Esophagus squamous epithelium (tissue), 5 donors: ENCODE results near the gene MGST2. TPM values are rescaled to one million over a fixed set of nuclear protein-coding genes. Genes with fewer than 3 reads are reported as not detected.

Experiments used
- DNase-seq: peaks from one replicate; lab custom pipeline; 2025; lab: John Stamatoyannopoulos, UW
- H3K27ac ChIP-seq, 4 donors: fragments of 200-600 bp; sonication (generic); one replicate each; pipeline ENCODE4 v1.5.1; 2016 to 2019; ENCODE audit warnings: mild to moderate bottlenecking in 1 of 4
- H3K27me3 ChIP-seq, 4 donors: fragments of 200-600 bp; sonication (generic); 1 replicate in 3 of 4; 2 replicates in 1 of 4; pipeline versions ENCODE4 v1.5.1 to v1.6.0; 2017 to 2021; ENCODE audit warnings: antibody characterized with exemption in 1 of 4
- H3K36me3 ChIP-seq, 3 donors: fragments of 200-600 bp; sonication (generic); one replicate each; pipeline ENCODE4 v1.5.1; 2016 to 2019
- H3K4me1 ChIP-seq, 3 donors: fragments of 200-600 bp; sonication (generic); one replicate each; pipeline ENCODE4 v1.5.1; 2017 to 2019
- H3K4me3 ChIP-seq, 4 donors: fragments of 200-600 bp; sonication (generic); 1 replicate in 3 of 4; 2 replicates in 1 of 4; pipeline ENCODE4 v1.5.1; 2016 to 2019; ENCODE audit warnings: mild to moderate bottlenecking in 2 of 4, moderate library complexity in 1 of 4
- H3K9me3 ChIP-seq, 3 donors: fragments of 200-600 bp; sonication (generic); one replicate each; pipeline ENCODE4 v1.5.1; 2016 to 2019
- CTCF ChIP-seq, 6 experiments: fragments of 450-650 bp in 4 of 6; fragments of 200-600 bp in 2 of 6; sonication (generic) in 2 of 6; IDR thresholded peaks; one replicate each; pipeline ENCODE4 v1.5.1; 2016 to 2019; ENCODE audit warnings: antibody characterized with exemption in 6 of 6, mild to moderate bottlenecking in 4 of 6, moderate library complexity in 4 of 6
- POLR2A ChIP-seq, 4 donors: fragments of 450-650 bp; IDR thresholded peaks; one replicate each; pipeline ENCODE4 v1.6.1; 2017; ENCODE audit warnings: antibody characterized with exemption in 4 of 4, mild to moderate bottlenecking in 4 of 4, moderate library complexity in 3 of 4
- WGBS, 2 donors: methylation state at CpG; one replicate each; pipeline ENCODE4 v1.1.5; 2018; 5-methylcytosine and 5-hydroxymethylcytosine counted together
- intact Hi-C: fragments of 100-400 bp; cut with DNase I; formaldehyde crosslinking; loops from one replicate; pipeline ENCODE4 v1.15.0; 2022
- total RNA-seq, 4 donors: library from RNA; depleted of rRNA; stranded (reverse); fragments of >200 nt; gene quantifications; one replicate each; pipeline ENCODE4 v1.1.0, GENCODE V29; 2016
- donor health status: DM: yes; HTN: yes; CAD: no.

Gene MGST2
- total RNA-seq, 4 donors from 2014 or later: 105 to 209 (median 158) TPM

- Histone ChIP-seq H3K4me3 (no peak overlapping the region), H3K9me3 (no peaks in the 10 kb centered on the region), H3K27ac (no peak overlapping the region), H3K36me3 (no peaks in the 10 kb centered on the region), H3K4me1 (peaks cover 0 to 34% (median 22%) of the 10 kb centered on the region in 3 donors), H3K27me3 (no peaks in the 10 kb centered on the region)
- no peak for TF ChIP-seq POLR2A (IDR thresholded peaks at IDR 0.05)
- TF ChIP-seq CTCF (IDR thresholded peaks at IDR 0.05): no peak
- no peak for DNase-seq
- 88 to 92% methylated on average over 6 of the region's 6 CpGs for WGBS, 2 donors
- intact Hi-C loops: no loop called here
Measured at GRCh38 chr4:139745111-139745639, 79.6 kb downstream of the MGST2 start.

DNA sequence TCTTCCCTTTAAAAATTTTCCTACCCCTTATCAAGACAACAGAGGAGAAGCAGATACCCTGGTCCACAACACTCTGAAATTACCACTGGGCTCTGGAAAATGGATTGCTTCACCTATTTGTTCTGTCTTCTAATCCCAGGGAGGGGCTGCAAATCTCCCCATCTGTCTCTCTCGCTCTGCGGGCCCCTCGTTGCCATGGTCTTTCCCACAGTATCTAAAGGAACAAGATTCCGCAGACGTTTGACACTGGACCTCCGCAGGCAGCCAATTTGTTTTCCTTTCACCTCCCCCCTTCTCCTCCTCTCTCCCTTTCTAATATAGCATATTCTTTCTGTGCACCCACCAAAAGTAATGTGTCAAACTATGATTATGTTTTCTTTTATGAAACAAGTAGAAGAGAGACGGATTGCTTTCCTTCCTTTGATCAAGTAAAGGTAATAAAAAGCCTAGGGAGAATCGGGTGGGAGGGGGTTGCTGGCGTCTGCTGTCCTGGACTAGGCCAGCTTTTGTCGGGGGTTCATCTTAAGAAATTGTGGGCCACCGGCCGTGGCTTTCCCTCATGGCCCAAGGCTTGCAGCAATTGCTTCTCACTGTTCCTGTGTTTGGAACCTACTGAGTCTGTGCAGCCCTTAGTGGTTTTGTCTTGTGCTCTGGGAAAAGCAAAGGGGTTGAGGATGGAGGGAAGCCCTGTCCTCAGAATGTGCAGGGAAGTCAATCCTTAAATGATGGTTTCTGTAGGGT, 81.0 kb downstream of the MGST2 start:
- Histone ChIP-seq H3K27me3 (no peaks in the 10 kb centered on the region), H3K4me1 (peaks cover 0 to 19% (median 9%) of the 10 kb centered on the region in 3 donors), H3K4me3 (no peak overlapping the region), H3K27ac (no peak overlapping the region), H3K9me3 (no peaks in the 10 kb centered on the region), H3K36me3 (no peaks in the 10 kb centered on the region)
- whole genome bisulfite sequencing, 2 donors: 82 to 83% methylated on average over 12 of the region's 12 CpGs
- intact Hi-C loops: no loop called here
- DNase-seq: no peak
- no peak for TF ChIP-seq CTCF (IDR thresholded peaks at IDR 0.05)

GRCh38 chr4:139749338-139749737, 83.7 kb downstream of the MGST2 start:
- Histone ChIP-seq H3K4me1 (no peaks in the 10 kb centered on the region), H3K9me3 (no peaks in the 10 kb centered on the region), H3K27ac (no peak overlapping the region), H3K4me3 (no peak overlapping the region), H3K36me3 (no peaks in the 10 kb centered on the region), H3K27me3 (no peaks in the 10 kb centered on the region)
- intact Hi-C loops: no loop called here
- 72 to 74% methylated on average over 6 of the region's 6 CpGs for WGBS, 2 donors
- TF ChIP-seq CTCF (IDR thresholded peaks at IDR 0.05) (no peak), POLR2A (IDR thresholded peaks at IDR 0.05) (no peak)
- no peak for DNase-seq

DNA sequence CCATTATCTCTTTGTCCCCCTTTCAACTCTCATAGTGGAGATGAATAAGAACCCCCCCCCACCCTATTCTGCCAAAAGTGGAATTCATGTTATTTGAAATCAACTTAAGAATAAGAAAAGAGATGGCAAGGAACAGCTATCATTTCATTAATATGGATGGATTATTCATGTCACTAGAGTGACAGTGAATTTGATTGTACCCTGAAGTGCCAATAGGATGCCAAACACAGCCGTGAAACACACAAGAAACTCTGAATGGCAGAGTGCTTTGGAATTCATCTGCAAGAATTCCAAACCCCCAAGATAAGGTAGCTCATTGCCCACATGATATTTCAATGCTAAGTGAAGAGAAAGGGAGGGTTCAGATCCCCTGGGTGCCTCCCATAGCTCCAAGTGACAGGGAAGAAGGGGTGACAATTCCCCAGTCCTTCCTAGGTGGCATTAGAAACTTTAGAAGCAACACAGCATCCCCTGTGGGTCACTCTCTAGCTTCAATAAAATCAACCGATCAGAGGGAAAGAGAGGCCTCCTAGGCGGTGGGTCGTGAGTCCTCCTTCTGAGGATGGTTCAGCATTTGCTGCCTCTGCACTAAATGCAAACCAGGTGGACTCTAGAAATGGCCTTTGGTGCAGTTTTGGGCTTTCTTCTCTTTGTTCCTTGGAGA, 84.3 kb downstream of the MGST2 start:
- Histone ChIP-seq H3K9me3 (no peaks in the 10 kb centered on the region), H3K27ac (no peak overlapping the region), H3K4me1 (no peaks in the 10 kb centered on the region), H3K27me3 (no peaks in the 10 kb centered on the region), H3K36me3 (no peaks in the 10 kb centered on the region), H3K4me3 (no peak overlapping the region)
- WGBS, 2 donors: 88 to 91% methylated on average over 4 of the region's 4 CpGs
- intact Hi-C loops: no loop called here
- TF ChIP-seq POLR2A (IDR thresholded peaks at IDR 0.05) (no peak), CTCF (IDR thresholded peaks at IDR 0.05) (no peak)
- DNase-seq: no peak

GRCh38 chr4:139753686-139754085, 88.1 kb downstream of the MGST2 start:
- 91 to 97% methylated on average over 3 of the region's 3 CpGs for WGBS, 2 donors
- H3K4me1 ChIP-seq: no peaks in the 10 kb centered on the region
- intact Hi-C loops: no loop called here

More at GRCh38 chr4:139753686-139754085, 88.1 kb downstream of the MGST2 start:
- DNase-seq: no peak
- Histone ChIP-seq H3K9me3 (no peaks in the 10 kb centered on the region), H3K4me3 (no peak overlapping the region), H3K27me3 (no peaks in the 10 kb centered on the region), H3K36me3 (no peaks in the 10 kb centered on the region), H3K27ac (no peak overlapping the region)
- TF ChIP-seq POLR2A (IDR thresholded peaks at IDR 0.05) (no peak), CTCF (IDR thresholded peaks at IDR 0.05) (no peak)
